OCI-LY1 (cell line): ENCODE data around the gene PTPRN2.

ENCODE experiments used
- H2AFZ ChIP-seq: fragments of 200-600 bp; sonication (generic), shearing (Covaris generic); 2 replicates; pipeline ENCODE4 v1.6.0; 2014; ENCODE audit warnings: antibody characterized with exemption, mild to moderate bottlenecking, low read length
- H3F3A ChIP-seq: fragments of 200-600 bp; sonication (generic), shearing (Covaris generic); 2 replicates; pipeline ENCODE4 v1.6.0; 2014; ENCODE audit warnings: mild to moderate bottlenecking, antibody characterized with exemption, low read length, moderate library complexity; ENCODE audit not compliant: insufficient read depth
- H3K27ac ChIP-seq: fragments of 200-600 bp; sonication (generic); 2 replicates; pipeline ENCODE4 v1.5.1; 2014; ENCODE audit warnings: low read length, mixed run types, mild to moderate bottlenecking, low read depth; ENCODE audit not compliant: poor library complexity, severe bottlenecking
- H3K27me3 ChIP-seq: fragments of 200-600 bp; sonication (generic); 2 replicates; pipeline ENCODE4 v1.6.0; 2014; ENCODE audit warnings: antibody characterized with exemption, mild to moderate bottlenecking, low read length, moderate library complexity; ENCODE audit not compliant: insufficient read depth
- H3K36me3 ChIP-seq: fragments of 200-600 bp; sonication (generic); 2 replicates; pipeline ENCODE4 v1.6.1; 2014; ENCODE audit warnings: mild to moderate bottlenecking, antibody characterized with exemption, low read length, moderate library complexity, mixed read lengths; ENCODE audit not compliant: insufficient read depth
- H3K4me1 ChIP-seq: fragments of 200-600 bp; sonication (generic); 2 replicates; pipeline ENCODE4 v1.5.1; 2014; ENCODE audit warnings: mild to moderate bottlenecking, low read length, moderate library complexity; ENCODE audit not compliant: insufficient read depth, severe bottlenecking
- H3K4me2 ChIP-seq: fragments of 200-600 bp; sonication (generic), shearing (Covaris generic); 2 replicates; pipeline ENCODE4 v1.6.1; 2014; ENCODE audit warnings: low read length
- H3K4me3 ChIP-seq: fragments of 200-600 bp; sonication (generic); 2 replicates; pipeline ENCODE4 v1.5.1; 2014; ENCODE audit warnings: low read length, low read depth, mild to moderate bottlenecking, mixed read lengths; ENCODE audit not compliant: poor library complexity, severe bottlenecking
- H3K79me2 ChIP-seq: fragments of 200-600 bp; shearing (Covaris generic); 2 replicates; pipeline ENCODE4 v1.6.1; 2016; ENCODE audit warnings: mixed run types, low read length, mixed read lengths; ENCODE audit not compliant: insufficient read depth
- H3K9ac ChIP-seq: fragments of 200-600 bp; sonication (generic), shearing (Covaris generic); 2 replicates; pipeline ENCODE4 v1.6.1; 2014; ENCODE audit warnings: mild to moderate bottlenecking, low read length, mixed read lengths
- H3K9me2 ChIP-seq: fragments of 200-600 bp; sonication (generic), shearing (Covaris generic); 2 replicates; pipeline ENCODE4 v1.6.1; 2014; ENCODE audit warnings: low read depth, mild to moderate bottlenecking, low read length, mixed read lengths
- H3K9me3 ChIP-seq: fragments of 200-600 bp; shearing (Covaris generic); 2 replicates; pipeline ENCODE4 v1.6.1; 2014; ENCODE audit warnings: low read length, mixed read lengths
- H4K20me1 ChIP-seq: fragments of 200-600 bp; sonication (generic), shearing (Covaris generic); 2 replicates; pipeline ENCODE4 v1.6.0; 2016; ENCODE audit warnings: mild to moderate bottlenecking, low read length; ENCODE audit not compliant: insufficient read depth
- EZH2 ChIP-seq: fragments of 200-600 bp; sonication (generic), shearing (Covaris generic); IDR thresholded peaks from 2 replicates; pipeline ENCODE4 v1.8.0; 2017; ENCODE audit warnings: borderline replicate concordance, mixed run types, mild to moderate bottlenecking, antibody characterized with exemption, low read length, moderate library complexity, mixed read lengths
- TF ChIP-seq, protein P1 (sequence below): fragments of 200-600 bp; sonication (generic), shearing (Covaris generic); IDR thresholded peaks from 2 replicates; pipeline ENCODE4 v1.5.1; 2017; ENCODE audit warnings: mild to moderate bottlenecking, antibody characterized with exemption, low read length, moderate library complexity, mixed read lengths

The PTPRN2 gene

DNA sequence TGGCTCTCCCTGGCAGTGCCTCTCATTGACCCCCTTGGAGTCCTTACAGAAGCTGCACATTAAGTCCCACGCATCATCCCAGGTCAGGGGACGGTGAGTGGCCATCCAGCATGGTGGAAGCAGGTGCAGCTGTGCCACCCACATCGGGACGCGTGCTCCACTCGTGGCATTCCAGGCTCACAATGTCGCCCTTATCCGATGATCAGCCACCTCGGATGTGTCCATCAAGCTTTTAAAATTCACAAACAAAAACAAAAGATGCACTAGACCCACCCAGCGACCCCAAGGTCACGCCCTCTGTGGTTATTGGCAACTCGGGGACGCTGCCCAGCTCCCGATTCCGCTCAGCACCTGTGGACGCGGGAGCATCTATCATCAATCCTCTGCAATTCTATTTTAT is 530.9 kb downstream of the PTPRN2 start:
- H3K4me2 ChIP-seq: no peak overlapping the region
- H2AFZ ChIP-seq: no peak overlapping the region
- H3K4me1 ChIP-seq: no peaks in the 10 kb centered on the region
- H3K9me2 ChIP-seq: no peaks in the 10 kb centered on the region
- H3K79me2 ChIP-seq: no peaks in the 10 kb centered on the region
- no peak overlapping the region for H3K9ac ChIP-seq
- no peaks in the 10 kb centered on the region for H3K9me3 ChIP-seq
- H3F3A ChIP-seq: no peaks in the 10 kb centered on the region
- no peaks in the 10 kb centered on the region for H4K20me1 ChIP-seq
- H3K4me3 ChIP-seq: no peak overlapping the region
- H3K27ac ChIP-seq: no peak overlapping the region
- H3K36me3 ChIP-seq: no peaks in the 10 kb centered on the region
- TF ChIP-seq EZH2: no peak
- TF ChIP-seq, protein P1, sequence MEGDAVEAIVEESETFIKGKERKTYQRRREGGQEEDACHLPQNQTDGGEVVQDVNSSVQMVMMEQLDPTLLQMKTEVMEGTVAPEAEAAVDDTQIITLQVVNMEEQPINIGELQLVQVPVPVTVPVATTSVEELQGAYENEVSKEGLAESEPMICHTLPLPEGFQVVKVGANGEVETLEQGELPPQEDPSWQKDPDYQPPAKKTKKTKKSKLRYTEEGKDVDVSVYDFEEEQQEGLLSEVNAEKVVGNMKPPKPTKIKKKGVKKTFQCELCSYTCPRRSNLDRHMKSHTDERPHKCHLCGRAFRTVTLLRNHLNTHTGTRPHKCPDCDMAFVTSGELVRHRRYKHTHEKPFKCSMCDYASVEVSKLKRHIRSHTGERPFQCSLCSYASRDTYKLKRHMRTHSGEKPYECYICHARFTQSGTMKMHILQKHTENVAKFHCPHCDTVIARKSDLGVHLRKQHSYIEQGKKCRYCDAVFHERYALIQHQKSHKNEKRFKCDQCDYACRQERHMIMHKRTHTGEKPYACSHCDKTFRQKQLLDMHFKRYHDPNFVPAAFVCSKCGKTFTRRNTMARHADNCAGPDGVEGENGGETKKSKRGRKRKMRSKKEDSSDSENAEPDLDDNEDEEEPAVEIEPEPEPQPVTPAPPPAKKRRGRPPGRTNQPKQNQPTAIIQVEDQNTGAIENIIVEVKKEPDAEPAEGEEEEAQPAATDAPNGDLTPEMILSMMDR: no peak
- H3K27me3 ChIP-seq: no peaks in the 10 kb centered on the region

DNA sequence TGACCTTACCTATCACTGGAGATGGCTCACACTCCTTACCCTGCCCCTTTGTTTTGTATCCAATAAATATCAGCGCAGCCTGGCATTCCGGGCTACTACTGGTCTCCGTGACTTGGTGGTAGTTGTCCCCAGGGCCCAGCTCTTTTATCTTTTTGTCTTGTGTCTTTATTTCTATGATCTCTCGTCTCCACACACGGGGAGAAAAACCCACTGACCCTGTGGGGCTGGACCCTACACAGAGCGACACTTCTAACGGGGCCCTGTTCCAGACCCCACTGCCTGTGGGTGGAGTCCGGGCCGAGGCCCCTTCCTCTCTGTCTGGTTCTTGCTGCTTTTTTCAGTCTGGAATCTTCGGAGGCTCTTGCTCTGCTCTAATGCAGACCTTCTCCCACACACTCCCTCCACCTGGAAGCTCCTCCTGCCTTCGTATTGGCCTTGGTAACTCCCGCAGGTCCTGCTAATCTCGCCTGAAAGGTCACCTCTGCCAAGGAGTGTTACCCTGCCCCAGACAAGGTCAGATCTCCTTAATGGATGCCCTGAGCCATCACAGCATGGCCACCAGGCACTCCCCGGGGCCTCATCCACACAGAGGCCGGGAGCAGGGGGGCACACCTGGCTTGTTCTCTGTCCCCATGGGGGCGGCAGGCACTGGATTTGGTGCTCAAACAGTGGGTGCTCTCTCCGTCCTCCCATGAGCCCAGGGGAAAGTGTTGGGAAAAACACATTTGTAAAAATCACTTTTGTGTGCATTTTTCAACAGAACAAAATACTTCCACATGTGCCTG is 531.7 kb downstream of the PTPRN2 start:
- Histone ChIP-seq H3K36me3 (no peaks in the 10 kb centered on the region), H3K4me2 (no peak overlapping the region), H2AFZ (no peak overlapping the region), H3K9me2 (no peaks in the 10 kb centered on the region), H3K27ac (no peak overlapping the region), H3K27me3 (no peaks in the 10 kb centered on the region), H3K4me1 (no peaks in the 10 kb centered on the region), H3K79me2 (no peaks in the 10 kb centered on the region), H3K9ac (no peak overlapping the region), H3K4me3 (no peak overlapping the region), H3K9me3 (no peaks in the 10 kb centered on the region), H3F3A (no peaks in the 10 kb centered on the region), H4K20me1 (no peaks in the 10 kb centered on the region)
- TF ChIP-seq, protein P1: no peak
- TF ChIP-seq EZH2: no peak

DNA sequence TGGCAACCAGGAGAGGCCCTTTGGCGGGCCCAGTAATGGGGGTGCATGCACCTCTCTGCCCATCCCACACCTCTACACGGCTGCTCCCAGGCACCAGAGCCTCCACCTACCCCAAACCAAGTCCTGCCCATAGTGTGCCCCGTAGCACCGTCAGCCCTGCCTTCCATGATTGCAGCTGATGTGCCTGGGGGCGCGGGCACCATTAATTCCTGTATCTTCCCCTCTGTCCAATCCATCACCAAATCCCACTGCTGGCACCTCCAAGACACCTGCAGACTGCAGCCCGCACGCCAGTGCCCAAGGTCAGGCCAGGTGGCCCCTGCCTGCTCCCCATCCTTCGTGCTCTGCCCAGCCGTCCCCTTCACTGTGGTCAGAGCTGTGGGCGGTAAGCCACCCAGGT is 533.0 kb downstream of the PTPRN2 start:
- TF ChIP-seq EZH2: no peak
- TF ChIP-seq, protein P1: no peak
- Histone ChIP-seq H3K36me3 (no peaks in the 10 kb centered on the region), H3K9me3 (no peaks in the 10 kb centered on the region), H3K9ac (no peak overlapping the region), H3K4me3 (no peak overlapping the region), H4K20me1 (no peaks in the 10 kb centered on the region), H3K4me1 (no peaks in the 10 kb centered on the region), H3F3A (no peaks in the 10 kb centered on the region), H3K27me3 (no peaks in the 10 kb centered on the region), H3K79me2 (no peaks in the 10 kb centered on the region), H3K9me2 (no peaks in the 10 kb centered on the region), H3K4me2 (no peak overlapping the region), H2AFZ (no peak overlapping the region), H3K27ac (no peak overlapping the region)
